Lower leg skin (tissue), 3 donors: ENCODE measurements around the gene CNGA4.

Source experiments
- CTCF ChIP-seq, 3 donors: fragments of 450-650 bp; IDR thresholded peaks; one replicate each; pipeline ENCODE4 v1.5.1; 2016; ENCODE audit warnings: antibody characterized with exemption in 3 of 3, mild to moderate bottlenecking in 3 of 3, moderate library complexity in 2 of 3
- POLR2A ChIP-seq, 2 donors: fragments of 450-650 bp; IDR thresholded peaks; one replicate each; pipeline ENCODE4 v1.6.1; 2016 to 2017; ENCODE audit warnings: antibody characterized with exemption in 2 of 2, mild to moderate bottlenecking in 1 of 2, moderate library complexity in 1 of 2

- TF ChIP-seq CTCF (IDR thresholded peaks at IDR 0.05): no peak
- no peak for TF ChIP-seq POLR2A (IDR thresholded peaks at IDR 0.05)
Observed at GRCh38 chr11:6191742-6192141, 47.1 kb upstream of the CNGA4 start.
